A673 (cell line): Measurements from ENCODE around the gene GMFB. TPM values are rescaled to one million over a fixed set of nuclear protein-coding genes. Genes with fewer than 3 reads are reported as not detected.

Experiments used
- BruUV-seq: library from RNA; stranded (reverse); fragments of 400-500 nt; replicated peaks from 2 replicates; lab custom pipeline; 2021; lab: Mats Ljungman, UMichigan
- CTCF ChIA-PET: fragments of 300-600 bp; sonication (Branson Sonifier 250); formaldehyde crosslinking; loops from one replicate; lab custom pipeline; 2022; ENCODE audit warnings: antibody characterized with exemption; lab: Charles Lee
- POLR2A ChIA-PET: fragments of 300-600 bp; sonication (Branson Sonifier 250); formaldehyde crosslinking; loops from one replicate; lab custom pipeline; 2022; ENCODE audit warnings: antibody characterized with exemption; ENCODE audit not compliant: low non-redundant PET; lab: Charles Lee
- DNase-seq: peaks from one replicate; pipeline ENCODE4 v3.0.0-alpha.2; 2015; ENCODE audit warnings: low spot score
- H3K27ac ChIP-seq: fragments of 200-600 bp; sonication (generic); 2 replicates; pipeline ENCODE4 v1.5.1; 2016; ENCODE audit warnings: mixed run types, low read depth, mild to moderate bottlenecking, mixed read lengths, antibody characterized with exemption, low read length; ENCODE audit not compliant: poor library complexity, severe bottlenecking
- H3K27me3 ChIP-seq: fragments of 200-600 bp; sonication (generic); replicated peaks from 2 replicates; pipeline ENCODE4 v1.6.1; 2017; ENCODE audit warnings: mixed run types, low read depth, mild to moderate bottlenecking, mixed read lengths, antibody characterized with exemption, low read length; ENCODE audit not compliant: insufficient read depth, poor library complexity
- H3K36me3 ChIP-seq: fragments of 200-600 bp; sonication (generic); 2 replicates; pipeline ENCODE4 v1.6.1; 2016; ENCODE audit warnings: mixed run types, mild to moderate bottlenecking, mixed read lengths, antibody characterized with exemption, low read length; ENCODE audit not compliant: insufficient read depth, poor library complexity, severe bottlenecking
- H3K4me1 ChIP-seq: fragments of 200-600 bp; sonication (generic); 2 replicates; pipeline ENCODE4 v1.6.1; 2017; ENCODE audit warnings: mixed run types, mild to moderate bottlenecking, mixed read lengths, antibody characterized with exemption, low read length; ENCODE audit not compliant: insufficient read depth, poor library complexity, severe bottlenecking
- H3K4me3 ChIP-seq: fragments of 200-600 bp; sonication (generic); 2 replicates; pipeline ENCODE4 v1.5.1; 2016; ENCODE audit warnings: low read depth, mixed run types, mild to moderate bottlenecking, mixed read lengths, low read length; ENCODE audit not compliant: poor library complexity, severe bottlenecking
- H3K9me3 ChIP-seq: fragments of 200-600 bp; sonication (generic); 2 replicates; pipeline ENCODE4 v1.6.1; 2016; ENCODE audit warnings: mixed run types, low read depth, mild to moderate bottlenecking, mixed read lengths, antibody characterized with exemption, low read length; ENCODE audit not compliant: poor library complexity, severe bottlenecking
- EZH2 ChIP-seq: fragments of 200-600 bp; sonication (generic); IDR thresholded peaks from 2 replicates; pipeline ENCODE4 v1.6.1; 2017; ENCODE audit warnings: borderline replicate concordance, low read depth, mild to moderate bottlenecking, mixed read lengths, antibody characterized with exemption, low read length; ENCODE audit not compliant: poor library complexity, severe bottlenecking
- intact Hi-C: fragments of 100-400 bp; cut with micrococcal nuclease; formaldehyde crosslinking; loops from one replicate; pipeline ENCODE4 v1.10.0; 2022; ENCODE audit not compliant: unreplicated experiment
- total RNA-seq: library from RNA; stranded (reverse); gene quantifications from 2 replicates; pipeline ENCODE4 v1.2.3, GENCODE V29; 2021
- TF ChIP-seq, protein P1 (sequence below): fragments of 300-800, 200-600 bp; sonication (generic); conservative IDR thresholded peaks from 2 replicates; pipeline ENCODE4 v1.5.1; 2017; ENCODE audit warnings: low read depth, mild to moderate bottlenecking, antibody characterized with exemption, low read length, moderate library complexity, mixed read lengths

The GMFB gene
- total RNA-seq, 1 experiment from 2014 or later: 76.8 TPM

DNA sequence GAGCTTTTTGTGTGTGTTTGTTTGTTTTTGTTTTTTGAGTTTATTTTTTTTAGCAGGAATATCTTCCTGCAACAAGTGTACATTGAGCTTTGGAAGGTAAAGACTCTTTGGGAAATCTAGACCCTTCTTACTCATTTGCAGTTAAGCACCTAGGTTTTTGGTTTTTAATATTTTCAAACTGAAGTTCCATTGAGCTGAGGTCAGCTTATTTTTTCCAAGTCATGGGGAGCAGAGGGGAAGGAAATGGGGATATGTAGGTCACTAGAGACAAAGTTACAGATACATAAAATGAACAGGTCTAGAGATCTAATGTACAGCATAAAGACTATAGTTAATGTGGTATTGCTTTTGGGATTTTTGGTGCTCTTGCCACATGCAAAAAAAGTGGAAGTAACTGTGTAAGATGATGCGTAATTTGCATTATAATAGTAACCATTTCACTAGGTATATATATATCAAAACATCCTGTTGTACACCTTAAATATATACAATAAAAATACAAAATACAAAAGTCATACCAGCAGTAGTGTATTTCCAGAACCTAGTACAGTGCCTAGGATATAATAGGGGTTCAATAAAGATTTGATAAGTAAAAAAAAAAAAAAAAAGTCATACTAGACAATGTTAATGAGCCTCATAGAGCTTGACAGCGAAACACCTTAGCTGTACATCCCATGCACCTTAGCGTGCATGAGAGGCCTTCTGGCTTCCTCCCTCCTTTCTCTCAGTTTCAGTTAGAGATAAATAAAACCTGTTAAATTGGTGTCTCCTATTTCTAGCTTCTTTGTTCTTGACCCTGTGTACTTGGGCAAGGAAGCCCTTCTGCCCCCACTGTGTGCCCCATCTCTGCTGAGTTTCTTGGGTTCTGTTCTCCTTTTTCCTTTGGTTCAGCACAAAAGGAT is 43.6 kb upstream of the GMFB start:
- ChIA-PET CTCF (no interaction called here), POLR2A (interaction anchor here (0.7 kb wide), 1 partner anchor 33 kb away, joined by 3 read pairs; no protein-coding TSS in a partner anchor)
- peaks cover 7% of the 10 kb centered on the region for H3K4me1 ChIP-seq
- BruUV-seq: no TSS peak
- no peak for TF ChIP-seq EZH2
- TF ChIP-seq, protein P1, sequence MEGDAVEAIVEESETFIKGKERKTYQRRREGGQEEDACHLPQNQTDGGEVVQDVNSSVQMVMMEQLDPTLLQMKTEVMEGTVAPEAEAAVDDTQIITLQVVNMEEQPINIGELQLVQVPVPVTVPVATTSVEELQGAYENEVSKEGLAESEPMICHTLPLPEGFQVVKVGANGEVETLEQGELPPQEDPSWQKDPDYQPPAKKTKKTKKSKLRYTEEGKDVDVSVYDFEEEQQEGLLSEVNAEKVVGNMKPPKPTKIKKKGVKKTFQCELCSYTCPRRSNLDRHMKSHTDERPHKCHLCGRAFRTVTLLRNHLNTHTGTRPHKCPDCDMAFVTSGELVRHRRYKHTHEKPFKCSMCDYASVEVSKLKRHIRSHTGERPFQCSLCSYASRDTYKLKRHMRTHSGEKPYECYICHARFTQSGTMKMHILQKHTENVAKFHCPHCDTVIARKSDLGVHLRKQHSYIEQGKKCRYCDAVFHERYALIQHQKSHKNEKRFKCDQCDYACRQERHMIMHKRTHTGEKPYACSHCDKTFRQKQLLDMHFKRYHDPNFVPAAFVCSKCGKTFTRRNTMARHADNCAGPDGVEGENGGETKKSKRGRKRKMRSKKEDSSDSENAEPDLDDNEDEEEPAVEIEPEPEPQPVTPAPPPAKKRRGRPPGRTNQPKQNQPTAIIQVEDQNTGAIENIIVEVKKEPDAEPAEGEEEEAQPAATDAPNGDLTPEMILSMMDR: no peak
- H3K27me3 ChIP-seq: no peaks in the 10 kb centered on the region
- no peaks in the 10 kb centered on the region for H3K36me3 ChIP-seq
- no peak overlapping the region for H3K27ac ChIP-seq
- intact Hi-C loops: no loop called here
- no peak for DNase-seq
- H3K4me3 ChIP-seq: no peak overlapping the region
- no peaks in the 10 kb centered on the region for H3K9me3 ChIP-seq

DNA sequence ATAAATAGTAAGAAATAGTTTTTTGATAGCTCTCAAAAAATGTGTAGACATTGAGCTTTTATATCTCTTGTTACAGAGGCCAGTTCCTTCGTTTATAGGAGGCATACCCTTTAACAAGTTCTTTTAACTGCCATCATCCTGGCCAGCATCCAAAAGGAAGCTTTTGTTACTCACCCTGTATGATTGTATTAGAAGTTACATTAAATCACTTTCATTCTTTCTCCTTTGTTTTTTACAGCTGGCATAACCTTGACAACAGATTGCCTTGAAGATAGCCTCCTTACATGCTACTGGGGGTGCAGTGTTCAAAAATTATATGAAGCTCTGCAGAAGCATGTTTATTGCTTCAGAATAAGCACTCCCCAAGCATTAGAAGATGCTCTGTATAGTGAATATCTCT is 41.0 kb upstream of the GMFB start:
- H3K4me3 ChIP-seq: no peak overlapping the region
- ChIA-PET CTCF (no interaction called here), POLR2A (no interaction called here)
- no peaks in the 10 kb centered on the region for H3K36me3 ChIP-seq
- no peaks in the 10 kb centered on the region for H3K27me3 ChIP-seq
- TF ChIP-seq, protein P1: no peak
- TF ChIP-seq EZH2: no peak
- no TSS peak for BruUV-seq
- no peak overlapping the region for H3K27ac ChIP-seq
- H3K4me1 ChIP-seq: no peaks in the 10 kb centered on the region
- intact Hi-C loops: no loop called here
- DNase-seq: peak; percentile 63
- no peaks in the 10 kb centered on the region for H3K9me3 ChIP-seq

DNA sequence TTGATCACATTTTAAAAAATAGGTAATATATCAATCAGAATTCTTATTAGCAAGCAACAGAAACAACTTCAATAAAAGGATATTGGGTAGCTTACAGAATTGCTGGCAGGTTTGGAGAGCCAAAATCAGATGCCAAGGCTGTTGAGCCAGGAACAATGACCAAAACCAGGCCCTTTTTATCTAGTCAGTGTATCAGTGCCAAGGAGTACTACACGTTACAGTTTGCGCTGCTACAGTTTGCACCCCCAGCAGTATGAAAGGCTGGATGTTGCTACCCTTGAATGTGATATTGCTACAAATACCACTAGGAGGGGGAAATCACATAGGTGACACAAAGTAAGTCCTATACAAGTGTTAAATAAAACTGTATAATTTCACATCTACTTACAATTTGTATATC is 40.2 kb upstream of the GMFB start:
- no peak overlapping the region for H3K27ac ChIP-seq
- POLR2A ChIA-PET: no interaction called here

More for the DNA sequence above, 40.2 kb upstream of the GMFB start:
- no peaks in the 10 kb centered on the region for H3K27me3 ChIP-seq
- no peaks in the 10 kb centered on the region for H3K36me3 ChIP-seq
- DNase-seq: no peak
- CTCF ChIA-PET: no interaction called here
- H3K9me3 ChIP-seq: no peaks in the 10 kb centered on the region
- TF ChIP-seq, protein P1: no peak
- TF ChIP-seq EZH2: no peak
- H3K4me1 ChIP-seq: no peaks in the 10 kb centered on the region
- BruUV-seq: no TSS peak
- intact Hi-C loops: no loop called here
- no peak overlapping the region for H3K4me3 ChIP-seq
